ENCODE results near the gene CCDC152.

The CCDC152 gene

DNA sequence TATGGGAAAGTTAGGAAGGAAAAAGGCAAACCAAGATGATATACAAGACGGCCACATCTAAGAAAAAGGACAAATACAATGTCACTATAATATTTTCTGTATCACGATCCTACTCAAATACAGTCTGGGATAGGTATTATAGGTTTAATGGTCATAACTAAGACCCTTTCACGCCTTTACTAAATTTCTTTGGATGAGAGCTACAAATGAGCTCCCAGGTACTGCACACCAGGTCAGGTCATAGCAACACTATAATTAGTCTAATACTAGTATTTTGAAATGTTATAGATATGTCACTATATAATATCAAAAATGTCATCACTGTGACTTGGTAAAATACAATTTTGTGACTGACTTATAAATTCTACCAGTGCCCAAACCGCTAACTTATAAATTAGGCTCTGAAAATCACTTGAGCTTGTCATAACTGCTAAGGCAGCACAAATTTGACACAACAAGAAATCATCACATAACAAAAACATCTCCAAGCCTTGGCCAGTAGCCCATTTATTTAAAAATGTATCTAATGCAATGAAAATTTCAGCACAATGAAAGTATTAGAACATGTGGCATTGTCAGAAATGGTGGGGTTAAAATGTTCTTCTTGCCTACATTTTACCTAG is 48.2 kb downstream of the CCDC152 start:
- no peak overlapping the region for H3K4me3 ChIP-seq (ENCODE audit: low read depth, low read length)
- DNase-seq = no peak
- no peak overlapping the region for H3K27ac ChIP-seq
- in situ Hi-C loops (cut with HindIII; ENCODE audit: low pct_ligation_motif_present, low sequenced_read_pairs) = no loop called here
- no peaks in the 10 kb centered on the region for H3K36me3 ChIP-seq (replicated peaks)
- TF ChIP-seq, protein P1, sequence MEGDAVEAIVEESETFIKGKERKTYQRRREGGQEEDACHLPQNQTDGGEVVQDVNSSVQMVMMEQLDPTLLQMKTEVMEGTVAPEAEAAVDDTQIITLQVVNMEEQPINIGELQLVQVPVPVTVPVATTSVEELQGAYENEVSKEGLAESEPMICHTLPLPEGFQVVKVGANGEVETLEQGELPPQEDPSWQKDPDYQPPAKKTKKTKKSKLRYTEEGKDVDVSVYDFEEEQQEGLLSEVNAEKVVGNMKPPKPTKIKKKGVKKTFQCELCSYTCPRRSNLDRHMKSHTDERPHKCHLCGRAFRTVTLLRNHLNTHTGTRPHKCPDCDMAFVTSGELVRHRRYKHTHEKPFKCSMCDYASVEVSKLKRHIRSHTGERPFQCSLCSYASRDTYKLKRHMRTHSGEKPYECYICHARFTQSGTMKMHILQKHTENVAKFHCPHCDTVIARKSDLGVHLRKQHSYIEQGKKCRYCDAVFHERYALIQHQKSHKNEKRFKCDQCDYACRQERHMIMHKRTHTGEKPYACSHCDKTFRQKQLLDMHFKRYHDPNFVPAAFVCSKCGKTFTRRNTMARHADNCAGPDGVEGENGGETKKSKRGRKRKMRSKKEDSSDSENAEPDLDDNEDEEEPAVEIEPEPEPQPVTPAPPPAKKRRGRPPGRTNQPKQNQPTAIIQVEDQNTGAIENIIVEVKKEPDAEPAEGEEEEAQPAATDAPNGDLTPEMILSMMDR (IDR thresholded peaks at IDR 0.05; ENCODE audit: low read depth, low read length, missing control alignments) = no peak
- no peaks in the 10 kb centered on the region for H3K27me3 ChIP-seq (replicated peaks)

DNA sequence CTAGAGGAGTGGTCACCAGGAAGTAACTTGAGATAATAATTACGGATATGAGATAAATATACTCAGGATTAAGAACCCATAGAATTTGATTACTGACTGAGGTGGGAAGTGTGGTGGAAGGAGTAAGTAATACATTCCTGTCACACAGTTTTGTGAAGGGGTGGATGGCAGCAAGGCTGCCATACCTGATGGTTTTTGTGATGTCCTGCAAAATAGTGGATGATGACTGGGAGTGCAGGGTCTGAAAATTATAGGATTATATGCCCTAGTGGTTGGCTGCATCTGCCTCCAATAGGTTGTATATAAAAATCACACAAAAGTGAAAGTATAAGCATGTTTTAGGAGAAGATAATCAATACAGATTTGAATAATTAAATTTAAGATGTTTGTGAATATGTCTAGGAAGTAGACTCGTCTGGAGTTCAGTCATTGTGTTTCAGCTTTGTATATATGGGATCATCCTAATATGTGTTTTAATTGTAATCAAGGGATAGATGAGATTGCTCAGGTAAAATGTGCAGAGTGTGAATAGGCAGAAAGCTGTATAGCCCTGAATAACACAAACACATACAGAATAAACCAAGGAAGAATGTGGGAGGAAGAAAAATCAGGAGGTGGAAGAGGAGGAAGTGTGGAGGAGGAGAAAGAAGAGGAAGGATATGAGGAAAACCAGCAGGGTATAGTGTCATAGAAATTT is 49.5 kb downstream of the CCDC152 start:
- H3K27me3 ChIP-seq (replicated peaks) = no peaks in the 10 kb centered on the region
- no peak overlapping the region for H3K27ac ChIP-seq
- H3K4me3 ChIP-seq (ENCODE audit: low read depth, low read length) = no peak overlapping the region
- no peaks in the 10 kb centered on the region for H3K36me3 ChIP-seq (replicated peaks)
- in situ Hi-C loops (cut with HindIII; ENCODE audit: low pct_ligation_motif_present, low sequenced_read_pairs) = no loop called here
- TF ChIP-seq, protein P1 (IDR thresholded peaks at IDR 0.05; ENCODE audit: low read depth, low read length, missing control alignments) = no peak
- no peak for DNase-seq

DNA sequence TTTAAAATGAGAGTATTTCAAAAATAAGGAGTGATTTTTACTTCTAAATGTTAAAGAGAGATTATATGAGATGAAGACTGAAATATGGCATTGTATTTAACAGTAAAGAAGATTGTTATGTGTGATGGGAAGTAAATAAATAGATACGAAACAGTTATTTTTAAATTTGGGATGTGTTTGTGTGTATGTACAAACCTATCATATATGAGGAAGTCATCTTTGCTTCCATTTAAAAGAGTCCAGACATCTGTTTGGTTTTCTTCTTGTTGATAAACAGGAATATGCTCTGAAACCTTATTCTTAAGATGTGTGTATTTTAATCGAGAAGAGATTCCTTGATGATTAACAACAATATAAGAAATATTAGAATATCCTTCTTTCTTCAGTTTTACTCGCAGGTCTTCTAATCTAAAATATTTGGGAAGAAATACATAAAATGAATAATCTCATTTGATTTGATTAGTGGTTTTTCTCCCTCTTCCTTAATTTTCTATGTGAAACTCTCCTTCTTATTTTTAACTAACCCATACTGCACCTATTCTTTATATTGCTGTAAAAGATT is 50.2 kb downstream of the CCDC152 start:
- H3K4me3 ChIP-seq (ENCODE audit: low read depth, low read length) = no peak overlapping the region
- no peak overlapping the region for H3K27ac ChIP-seq
- in situ Hi-C loops (cut with HindIII; ENCODE audit: low pct_ligation_motif_present, low sequenced_read_pairs) = no loop called here
- H3K27me3 ChIP-seq (replicated peaks) = no peaks in the 10 kb centered on the region
- no peak for DNase-seq
- TF ChIP-seq, protein P1 (IDR thresholded peaks at IDR 0.05; ENCODE audit: low read depth, low read length, missing control alignments) = no peak
- H3K36me3 ChIP-seq (replicated peaks) = no peaks in the 10 kb centered on the region

DNA sequence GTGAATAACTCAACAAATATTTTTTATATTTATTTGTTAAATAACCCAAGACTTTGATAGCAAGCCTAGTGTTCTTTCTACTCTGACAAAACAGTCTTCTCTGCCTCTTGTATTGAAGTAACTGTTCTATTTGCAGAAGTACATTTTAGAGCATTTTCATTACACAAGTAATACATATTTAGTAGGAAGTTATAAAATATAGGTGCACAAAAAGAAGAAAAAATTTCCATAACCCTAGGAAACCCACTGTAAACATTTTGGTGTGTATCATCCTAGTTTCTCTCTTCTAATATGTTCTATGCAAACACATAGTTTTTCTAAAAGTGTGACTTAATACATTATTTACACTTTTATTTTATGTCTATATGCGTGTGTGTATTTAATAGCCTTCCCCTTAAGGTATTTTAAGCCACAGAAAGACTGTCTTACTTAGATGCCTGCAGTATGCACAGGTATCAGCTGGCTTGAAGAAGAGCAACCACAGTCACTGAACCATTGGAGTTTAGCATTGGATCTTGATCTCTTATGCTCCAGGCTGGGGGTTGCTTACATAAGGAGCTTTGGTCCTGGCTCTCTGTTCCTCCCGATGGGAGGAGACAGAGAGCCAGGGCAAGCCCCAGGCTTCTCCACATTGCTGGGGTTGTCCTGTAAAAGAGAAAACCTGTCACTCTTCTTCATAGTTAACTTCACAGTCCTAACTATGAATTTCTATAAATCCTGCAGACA is 51.3 kb downstream of the CCDC152 start:
- DNase-seq = no peak
- Histone ChIP-seq H3K27me3 (replicated peaks) (no peaks in the 10 kb centered on the region), H3K4me3 (ENCODE audit: low read depth, low read length) (no peak overlapping the region), H3K27ac (no peak overlapping the region), H3K36me3 (replicated peaks) (no peaks in the 10 kb centered on the region)
- in situ Hi-C loops (cut with HindIII; ENCODE audit: low pct_ligation_motif_present, low sequenced_read_pairs) = no loop called here
- TF ChIP-seq, protein P1 (IDR thresholded peaks at IDR 0.05; ENCODE audit: low read depth, low read length, missing control alignments) = no peak

DNA sequence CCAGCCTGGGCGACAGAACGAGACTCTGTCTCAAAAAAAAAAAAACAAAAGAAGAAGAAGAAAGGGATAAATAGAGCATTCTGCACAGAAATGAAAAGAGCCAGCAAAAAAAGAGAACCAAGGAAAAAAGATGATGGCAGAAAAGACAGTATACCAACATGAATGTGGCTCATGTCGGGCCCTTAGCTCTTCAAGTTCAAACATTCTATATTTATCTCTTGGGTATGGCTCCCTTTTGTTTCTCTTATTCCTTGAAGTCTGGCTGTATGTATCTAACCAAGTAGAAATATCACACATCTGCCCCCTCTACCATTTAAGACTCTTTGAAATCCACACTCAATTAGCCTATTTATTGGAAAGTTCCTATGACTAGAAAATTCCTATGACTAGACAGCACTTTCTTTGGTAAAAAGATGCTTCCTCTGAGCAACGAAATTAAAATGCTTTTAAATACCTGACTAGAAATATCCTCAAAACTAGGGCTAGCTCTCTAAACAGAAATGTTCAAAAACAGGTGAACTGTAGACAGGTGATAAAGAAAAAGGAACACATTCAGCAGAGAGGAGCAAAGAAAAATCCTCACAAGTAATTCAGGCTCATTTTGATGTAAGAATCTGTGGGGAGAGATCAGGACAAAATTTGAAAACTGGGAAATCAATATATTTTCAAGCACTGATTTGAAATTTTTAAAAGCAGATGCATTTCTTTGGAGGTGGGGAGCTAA is 52.4 kb downstream of the CCDC152 start:
- in situ Hi-C loops (cut with HindIII; ENCODE audit: low pct_ligation_motif_present, low sequenced_read_pairs) = no loop called here
- DNase-seq = no peak
- H3K27me3 ChIP-seq (replicated peaks) = no peaks in the 10 kb centered on the region
- TF ChIP-seq, protein P1 (IDR thresholded peaks at IDR 0.05; ENCODE audit: low read depth, low read length, missing control alignments) = no peak
- H3K27ac ChIP-seq = no peak overlapping the region
- H3K4me3 ChIP-seq (ENCODE audit: low read depth, low read length) = no peak overlapping the region
- H3K36me3 ChIP-seq (replicated peaks) = no peaks in the 10 kb centered on the region

Measured in brain microvascular endothelial cell (primary cell).